Kidney epithelial cell (primary cell): ENCODE results near the gene SFMBT2. TPM values are rescaled to one million over a fixed set of nuclear protein-coding genes. Genes with fewer than 3 reads are reported as not detected.

ENCODE experiments used
- DNase-seq: peaks from one replicate; pipeline ENCODE4 v3.0.0-alpha.2; 2010; ENCODE audit warnings: low read depth
- H3K27me3 ChIP-seq: 2 replicates; pipeline ENCODE4 v1.6.0; 2011; ENCODE audit warnings: low read length; ENCODE audit not compliant: control insufficient read depth, insufficient read depth
- H3K36me3 ChIP-seq: 2 replicates; pipeline ENCODE4 v1.5.1; 2011; ENCODE audit warnings: low read length; ENCODE audit not compliant: control insufficient read depth, insufficient read depth
- H3K4me3 ChIP-seq: 2 replicates; pipeline ENCODE4 v1.5.1; 2011; ENCODE audit warnings: low read depth, mild to moderate bottlenecking, control low read depth, low read length
- total RNA-seq: library from RNA; depleted of rRNA; stranded (reverse); fragments of >200 nt; gene quantifications from 2 replicates; pipeline ENCODE4 v1.2.3, GENCODE V29; 2015
- TF ChIP-seq, protein P1 (sequence below): IDR thresholded peaks from 2 replicates; pipeline ENCODE4 v1.5.1; 2011; ENCODE audit warnings: mild to moderate bottlenecking, moderate library complexity, low read length, control low read depth, inconsistent platforms; ENCODE audit not compliant: insufficient read depth, poor library complexity, severe bottlenecking

The SFMBT2 gene
- total RNA-seq, 1 donor from 2014 or later = 3.1 TPM

DNA sequence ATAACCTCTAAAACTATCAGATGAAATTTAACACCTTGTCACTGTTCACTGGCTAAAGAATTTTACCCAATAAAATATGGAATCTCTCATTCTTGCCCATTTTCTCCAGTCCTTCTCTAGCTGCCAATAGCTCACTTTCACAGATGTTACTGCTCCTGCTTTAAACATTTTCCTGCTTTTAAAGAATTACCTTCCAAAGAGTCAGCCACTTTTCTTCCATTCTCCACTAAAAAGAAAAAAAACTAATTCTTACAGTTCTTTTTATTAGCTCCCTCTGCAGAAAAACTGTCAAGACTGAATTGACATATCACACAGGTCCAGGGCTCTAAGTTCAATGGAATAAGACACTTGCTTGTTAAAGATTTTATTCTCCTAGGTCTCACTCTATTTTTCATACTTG lies 114.8 kb downstream of the SFMBT2 start:
- Histone ChIP-seq H3K36me3 (no peaks in the 10 kb centered on the region), H3K4me3 (no peak overlapping the region), H3K27me3 (no peaks in the 10 kb centered on the region)
- DNase-seq = no peak
- TF ChIP-seq, protein P1, sequence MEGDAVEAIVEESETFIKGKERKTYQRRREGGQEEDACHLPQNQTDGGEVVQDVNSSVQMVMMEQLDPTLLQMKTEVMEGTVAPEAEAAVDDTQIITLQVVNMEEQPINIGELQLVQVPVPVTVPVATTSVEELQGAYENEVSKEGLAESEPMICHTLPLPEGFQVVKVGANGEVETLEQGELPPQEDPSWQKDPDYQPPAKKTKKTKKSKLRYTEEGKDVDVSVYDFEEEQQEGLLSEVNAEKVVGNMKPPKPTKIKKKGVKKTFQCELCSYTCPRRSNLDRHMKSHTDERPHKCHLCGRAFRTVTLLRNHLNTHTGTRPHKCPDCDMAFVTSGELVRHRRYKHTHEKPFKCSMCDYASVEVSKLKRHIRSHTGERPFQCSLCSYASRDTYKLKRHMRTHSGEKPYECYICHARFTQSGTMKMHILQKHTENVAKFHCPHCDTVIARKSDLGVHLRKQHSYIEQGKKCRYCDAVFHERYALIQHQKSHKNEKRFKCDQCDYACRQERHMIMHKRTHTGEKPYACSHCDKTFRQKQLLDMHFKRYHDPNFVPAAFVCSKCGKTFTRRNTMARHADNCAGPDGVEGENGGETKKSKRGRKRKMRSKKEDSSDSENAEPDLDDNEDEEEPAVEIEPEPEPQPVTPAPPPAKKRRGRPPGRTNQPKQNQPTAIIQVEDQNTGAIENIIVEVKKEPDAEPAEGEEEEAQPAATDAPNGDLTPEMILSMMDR = no peak

DNA sequence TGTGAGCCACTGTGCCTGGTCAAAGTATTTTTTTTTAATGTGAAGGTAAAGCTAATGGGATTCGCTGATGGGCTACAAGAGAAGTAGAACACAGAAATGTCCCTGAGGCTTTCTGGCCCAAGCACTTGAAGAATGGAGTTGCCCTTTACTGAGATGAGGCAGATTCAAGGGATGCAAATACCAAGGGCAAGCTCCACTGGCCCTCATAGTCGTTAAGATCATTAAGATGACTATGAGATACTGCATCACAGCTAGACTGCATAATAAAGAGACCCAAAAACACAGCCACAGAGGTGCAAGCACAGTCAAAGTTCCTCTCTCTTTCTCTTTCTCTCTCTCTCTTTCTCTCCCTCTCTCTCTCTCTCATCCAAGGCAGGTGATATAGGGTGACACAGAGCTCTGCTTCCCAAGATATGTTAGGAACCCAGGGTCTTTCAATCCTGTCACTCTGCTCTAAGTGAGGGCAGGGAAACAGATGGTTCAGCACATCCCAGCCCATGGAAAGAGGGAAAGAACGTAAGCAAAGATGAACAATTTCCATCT lies 117.4 kb downstream of the SFMBT2 start:
- no peak for DNase-seq
- TF ChIP-seq, protein P1 = no peak
- Histone ChIP-seq H3K27me3 (no peaks in the 10 kb centered on the region), H3K4me3 (no peak overlapping the region), H3K36me3 (no peaks in the 10 kb centered on the region)

DNA sequence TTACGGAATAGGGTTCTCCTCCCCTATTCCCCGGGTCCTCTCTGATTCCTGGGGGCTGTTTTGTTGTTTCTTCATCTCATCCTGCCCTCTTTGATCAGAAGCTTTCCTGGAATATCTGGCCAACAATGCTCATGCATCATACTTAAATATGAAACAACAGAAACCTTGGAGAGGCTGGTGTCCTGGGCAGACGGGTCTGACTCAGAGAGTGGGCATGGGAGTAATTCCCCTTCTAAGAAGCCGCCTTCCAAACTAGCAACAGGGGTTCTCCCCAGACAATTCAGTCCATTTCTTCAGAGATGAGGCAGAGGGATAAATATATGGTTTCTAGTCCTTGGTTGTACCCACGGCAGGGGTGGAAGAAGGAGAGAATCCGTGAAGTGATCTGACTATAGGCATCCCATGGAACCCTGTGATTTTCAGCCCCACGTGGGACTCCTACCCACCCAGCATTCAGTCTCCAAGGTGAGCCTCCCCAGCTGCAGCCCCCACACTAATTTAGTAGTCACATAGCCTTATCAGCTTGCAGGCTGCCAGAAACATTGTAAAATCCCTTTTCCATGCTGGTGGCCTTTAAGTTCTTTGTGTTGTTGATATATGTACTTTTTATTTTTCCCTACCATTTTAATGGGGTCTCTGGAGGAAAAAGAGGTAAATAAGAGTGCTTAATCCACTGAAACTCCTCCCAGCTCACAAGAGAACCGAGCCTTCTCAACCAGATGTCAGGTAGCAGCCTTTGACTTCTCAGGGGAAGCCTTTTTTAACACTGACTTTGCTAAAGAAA lies 119.2 kb downstream of the SFMBT2 start:
- Histone ChIP-seq H3K4me3 (no peak overlapping the region), H3K36me3 (no peaks in the 10 kb centered on the region), H3K27me3 (no peaks in the 10 kb centered on the region)
- TF ChIP-seq, protein P1 = no peak
- no peak for DNase-seq

DNA sequence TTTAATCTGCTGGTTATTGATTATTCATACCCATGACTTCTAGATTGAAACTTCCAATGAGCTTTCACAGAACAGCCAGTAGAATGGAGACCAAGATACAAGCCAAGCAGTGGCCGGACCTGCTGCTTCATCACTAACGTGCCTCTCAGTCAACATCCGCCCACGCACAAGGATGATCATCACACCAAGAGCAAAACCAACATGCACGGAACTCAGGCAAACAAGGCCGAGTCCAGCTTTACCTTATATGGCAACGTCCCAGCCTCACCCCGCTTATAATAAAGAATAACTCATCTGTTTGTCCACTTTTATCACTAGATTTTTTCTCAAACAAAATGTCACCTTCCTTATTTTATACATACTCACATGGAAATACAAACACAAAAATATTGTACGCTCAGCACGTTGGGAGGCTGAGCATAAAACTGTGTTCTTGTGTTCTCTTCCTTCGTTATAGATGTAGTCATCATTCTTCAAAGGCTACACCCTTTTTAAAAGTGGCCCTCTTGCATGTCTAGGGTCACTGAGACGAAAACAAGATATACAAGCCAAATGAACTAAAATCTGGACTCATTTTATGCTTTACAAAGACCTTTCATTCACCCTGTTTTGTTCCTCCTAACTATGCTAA lies 122.7 kb downstream of the SFMBT2 start:
- Histone ChIP-seq H3K27me3 (no peaks in the 10 kb centered on the region), H3K36me3 (no peaks in the 10 kb centered on the region), H3K4me3 (no peak overlapping the region)
- DNase-seq = no peak
- TF ChIP-seq, protein P1 = no peak

DNA sequence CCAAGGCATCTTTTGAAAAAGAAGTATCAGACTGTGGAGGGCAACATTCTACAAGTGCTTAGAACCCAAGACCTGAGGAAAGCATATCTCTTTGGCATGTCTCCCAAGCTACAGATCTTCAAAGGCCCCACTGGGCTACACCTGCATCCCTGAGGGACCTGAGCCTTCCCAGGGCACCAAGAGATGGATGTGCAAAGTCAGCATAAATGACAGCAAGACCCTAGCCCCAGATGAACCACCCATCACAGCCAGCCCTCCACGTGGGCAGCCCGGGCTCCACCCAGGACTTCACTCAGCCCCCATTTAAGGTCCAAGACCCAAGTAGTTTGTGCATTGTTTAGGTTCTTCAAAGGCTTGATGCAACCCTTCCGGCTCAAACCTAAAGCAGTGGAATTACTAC lies 123.5 kb downstream of the SFMBT2 start:
- H3K4me3 ChIP-seq = no peak overlapping the region
- no peak for DNase-seq
- TF ChIP-seq, protein P1 = no peak
- no peaks in the 10 kb centered on the region for H3K27me3 ChIP-seq
- H3K36me3 ChIP-seq = no peaks in the 10 kb centered on the region
